OCI-LY1 (cell line): ENCODE results near the gene HMCN2.

Source experiments
- H2AFZ ChIP-seq: fragments of 200-600 bp; sonication (generic), shearing (Covaris generic); 2 replicates; pipeline ENCODE4 v1.6.0; 2014; ENCODE audit warnings: antibody characterized with exemption, mild to moderate bottlenecking, low read length
- H3F3A ChIP-seq: fragments of 200-600 bp; sonication (generic), shearing (Covaris generic); 2 replicates; pipeline ENCODE4 v1.6.0; 2014; ENCODE audit warnings: mild to moderate bottlenecking, antibody characterized with exemption, low read length, moderate library complexity; ENCODE audit not compliant: insufficient read depth
- H3K27ac ChIP-seq: fragments of 200-600 bp; sonication (generic); 2 replicates; pipeline ENCODE4 v1.5.1; 2014; ENCODE audit warnings: low read length, mixed run types, mild to moderate bottlenecking, low read depth; ENCODE audit not compliant: poor library complexity, severe bottlenecking
- H3K27me3 ChIP-seq: fragments of 200-600 bp; sonication (generic); 2 replicates; pipeline ENCODE4 v1.6.0; 2014; ENCODE audit warnings: antibody characterized with exemption, mild to moderate bottlenecking, low read length, moderate library complexity; ENCODE audit not compliant: insufficient read depth
- H3K36me3 ChIP-seq: fragments of 200-600 bp; sonication (generic); 2 replicates; pipeline ENCODE4 v1.6.1; 2014; ENCODE audit warnings: mild to moderate bottlenecking, antibody characterized with exemption, low read length, moderate library complexity, mixed read lengths; ENCODE audit not compliant: insufficient read depth
- H3K4me1 ChIP-seq: fragments of 200-600 bp; sonication (generic); 2 replicates; pipeline ENCODE4 v1.5.1; 2014; ENCODE audit warnings: mild to moderate bottlenecking, low read length, moderate library complexity; ENCODE audit not compliant: insufficient read depth, severe bottlenecking
- H3K4me2 ChIP-seq: fragments of 200-600 bp; sonication (generic), shearing (Covaris generic); 2 replicates; pipeline ENCODE4 v1.6.1; 2014; ENCODE audit warnings: low read length
- H3K4me3 ChIP-seq: fragments of 200-600 bp; sonication (generic); 2 replicates; pipeline ENCODE4 v1.5.1; 2014; ENCODE audit warnings: low read length, low read depth, mild to moderate bottlenecking, mixed read lengths; ENCODE audit not compliant: poor library complexity, severe bottlenecking
- H3K79me2 ChIP-seq: fragments of 200-600 bp; shearing (Covaris generic); 2 replicates; pipeline ENCODE4 v1.6.1; 2016; ENCODE audit warnings: mixed run types, low read length, mixed read lengths; ENCODE audit not compliant: insufficient read depth
- H3K9ac ChIP-seq: fragments of 200-600 bp; sonication (generic), shearing (Covaris generic); 2 replicates; pipeline ENCODE4 v1.6.1; 2014; ENCODE audit warnings: mild to moderate bottlenecking, low read length, mixed read lengths
- H3K9me2 ChIP-seq: fragments of 200-600 bp; sonication (generic), shearing (Covaris generic); 2 replicates; pipeline ENCODE4 v1.6.1; 2014; ENCODE audit warnings: low read depth, mild to moderate bottlenecking, low read length, mixed read lengths
- H3K9me3 ChIP-seq: fragments of 200-600 bp; shearing (Covaris generic); 2 replicates; pipeline ENCODE4 v1.6.1; 2014; ENCODE audit warnings: low read length, mixed read lengths
- H4K20me1 ChIP-seq: fragments of 200-600 bp; sonication (generic), shearing (Covaris generic); 2 replicates; pipeline ENCODE4 v1.6.0; 2016; ENCODE audit warnings: mild to moderate bottlenecking, low read length; ENCODE audit not compliant: insufficient read depth
- CTCF ChIP-seq: fragments of 200-600 bp; sonication (generic), shearing (Covaris generic); IDR thresholded peaks from 2 replicates; pipeline ENCODE4 v1.5.1; 2017; ENCODE audit warnings: mild to moderate bottlenecking, antibody characterized with exemption, low read length, moderate library complexity, mixed read lengths
- EZH2 ChIP-seq: fragments of 200-600 bp; sonication (generic), shearing (Covaris generic); IDR thresholded peaks from 2 replicates; pipeline ENCODE4 v1.8.0; 2017; ENCODE audit warnings: borderline replicate concordance, mixed run types, mild to moderate bottlenecking, antibody characterized with exemption, low read length, moderate library complexity, mixed read lengths

The HMCN2 gene

GRCh38 chr9:130466537-130467217 is 201.1 kb downstream of the HMCN2 start:
- H3K36me3 ChIP-seq, result no peaks in the 10 kb centered on the region
- H3K9me2 ChIP-seq, result no peaks in the 10 kb centered on the region
- H3K9me3 ChIP-seq, result no peaks in the 10 kb centered on the region
- TF ChIP-seq EZH2 (no peak), CTCF (no peak)
- H2AFZ ChIP-seq, result no peak overlapping the region
- H3K79me2 ChIP-seq, result no peaks in the 10 kb centered on the region
- no peak overlapping the region for H3K4me2 ChIP-seq
- H4K20me1 ChIP-seq, result no peaks in the 10 kb centered on the region
- H3K9ac ChIP-seq, result no peak overlapping the region
- H3F3A ChIP-seq, result no peaks in the 10 kb centered on the region
- no peak overlapping the region for H3K27ac ChIP-seq
- H3K4me1 ChIP-seq, result no peaks in the 10 kb centered on the region
- no peak overlapping the region for H3K4me3 ChIP-seq
- peaks cover 6% of the 10 kb centered on the region; the same call in 1 of the 2 replicates for H3K27me3 ChIP-seq

GRCh38 chr9:130467316-130467715 is 201.8 kb downstream of the HMCN2 start:
- H3K27me3 ChIP-seq, result peaks cover 6% of the 10 kb centered on the region; the same call in 1 of the 2 replicates
- no peak overlapping the region for H3K9ac ChIP-seq
- H3K9me3 ChIP-seq, result no peaks in the 10 kb centered on the region
- no peak overlapping the region for H3K27ac ChIP-seq
- H3K4me2 ChIP-seq, result no peak overlapping the region
- H4K20me1 ChIP-seq, result no peaks in the 10 kb centered on the region
- H3K79me2 ChIP-seq, result no peaks in the 10 kb centered on the region
- no peaks in the 10 kb centered on the region for H3K36me3 ChIP-seq
- H2AFZ ChIP-seq, result no peak overlapping the region
- H3F3A ChIP-seq, result no peaks in the 10 kb centered on the region
- TF ChIP-seq EZH2, result no peak
- no peak for TF ChIP-seq CTCF
- no peaks in the 10 kb centered on the region for H3K9me2 ChIP-seq
- no peak overlapping the region for H3K4me3 ChIP-seq
- no peaks in the 10 kb centered on the region for H3K4me1 ChIP-seq

GRCh38 chr9:130468566-130468965 is 203.0 kb downstream of the HMCN2 start:
- H3K9me3 ChIP-seq, result no peaks in the 10 kb centered on the region

More at GRCh38 chr9:130468566-130468965, 203.0 kb downstream of the HMCN2 start:
- H3K9me2 ChIP-seq, result no peaks in the 10 kb centered on the region
- no peak overlapping the region for H3K4me3 ChIP-seq
- no peak overlapping the region for H3K4me2 ChIP-seq
- no peak overlapping the region for H3K27ac ChIP-seq
- peaks cover 12% of the 10 kb centered on the region; the same call in 1 of the 2 replicates for H3K27me3 ChIP-seq
- no peak overlapping the region for H3K9ac ChIP-seq
- H3K4me1 ChIP-seq, result no peaks in the 10 kb centered on the region
- no peaks in the 10 kb centered on the region for H3K79me2 ChIP-seq
- no peak overlapping the region for H2AFZ ChIP-seq
- H3F3A ChIP-seq, result no peaks in the 10 kb centered on the region
- TF ChIP-seq CTCF (no peak), EZH2 (no peak)
- no peaks in the 10 kb centered on the region for H4K20me1 ChIP-seq
- H3K36me3 ChIP-seq, result no peaks in the 10 kb centered on the region
